Lower leg skin (tissue), 3 donors: ENCODE data around the gene SOX11.

Source experiments
- CTCF ChIP-seq, 3 donors: fragments of 450-650 bp; IDR thresholded peaks; one replicate each; pipeline ENCODE4 v1.5.1; 2016; ENCODE audit warnings: antibody characterized with exemption in 3 of 3, mild to moderate bottlenecking in 3 of 3, moderate library complexity in 2 of 3
- POLR2A ChIP-seq, 2 donors: fragments of 450-650 bp; IDR thresholded peaks; one replicate each; pipeline ENCODE4 v1.6.1; 2016 to 2017; ENCODE audit warnings: antibody characterized with exemption in 2 of 2, mild to moderate bottlenecking in 1 of 2, moderate library complexity in 1 of 2

GRCh38 chr2:5710615-5711014 is 18.4 kb downstream of the SOX11 start:
- TF ChIP-seq CTCF (IDR thresholded peaks at IDR 0.05) (no peak), POLR2A (IDR thresholded peaks at IDR 0.05) (no peak)
